ENCODE data around the gene PPM1N. TPM values are rescaled to one million over a fixed set of nuclear protein-coding genes. Genes with fewer than 3 reads are reported as not detected.

PPM1N gene
- total and polyA plus RNA-seq, 2 of the 13 experiments (the other 11 are each of a cell fraction or from before 2014, with no cell fraction given): 0.31 to 1.8 TPM

- peak; percentile 21; the same call in 1 of the 2 replicates for TF ChIP-seq PAXIP1 (CRISPR knock-in tag; conservative IDR thresholded peaks at IDR 0.05)
- no peak for TF ChIP-seq ZFP62 (CRISPR knock-in tag; IDR thresholded peaks at IDR 0.05)
- TF ChIP-seq FLYWCH1 (CRISPR knock-in tag; IDR thresholded peaks at IDR 0.05): no peak
- no peak for TF ChIP-seq ZNF660 (CRISPR knock-in tag; IDR thresholded peaks at IDR 0.05; ENCODE audit: borderline replicate concordance, low read depth)
- no peak for TF ChIP-seq ZHX1 (CRISPR knock-in tag; IDR thresholded peaks at IDR 0.05; ENCODE audit: low read depth)
- TF ChIP-seq RXRA (CRISPR knock-in tag; IDR thresholded peaks at IDR 0.05): no peak
- TF ChIP-seq MXD4 (CRISPR knock-in tag; IDR thresholded peaks at IDR 0.05): 0 out of 2 replicates have a peak, but pooled peaks have one; percentile 28
- no peak for TF ChIP-seq SMAD9 (CRISPR knock-in tag; IDR thresholded peaks at IDR 0.05)
- no peak for TF ChIP-seq ZNF101 (CRISPR knock-in tag; IDR thresholded peaks at IDR 0.05; ENCODE audit: borderline replicate concordance, low read depth)
- TF ChIP-seq HOXA3 (CRISPR knock-in tag; IDR thresholded peaks at IDR 0.05): peak; percentile 87; the same call in 1 of the 2 replicates
- TF ChIP-seq CSRNP1 (CRISPR knock-in tag; IDR thresholded peaks at IDR 0.05): no peak
- no peak for TF ChIP-seq REPIN1 (CRISPR knock-in tag; IDR thresholded peaks at IDR 0.05; ENCODE audit: borderline replicate concordance, low read depth)
- no peak for TF ChIP-seq SCMH1 (CRISPR knock-in tag; IDR thresholded peaks at IDR 0.05; ENCODE audit: borderline replicate concordance)
- TF ChIP-seq GATA4 (IDR thresholded peaks at IDR 0.05; ENCODE audit: borderline replicate concordance, low read depth): 0 out of 2 replicates have a peak, but pooled peaks have one; percentile 13
- peak; percentile 31; the same call in 1 of the 2 replicates for TF ChIP-seq ZFP91 (CRISPR knock-in tag; IDR thresholded peaks at IDR 0.05; ENCODE audit: borderline replicate concordance)
- TF ChIP-seq PHF8 (CRISPR knock-in tag; IDR thresholded peaks at IDR 0.05): peak; percentile 34; the same call in 1 of the 2 replicates
- TF ChIP-seq MNT (IDR thresholded peaks at IDR 0.05): no peak
Measured at GRCh38 chr19:45467456-45468158, 30.6 kb upstream of the PPM1N start, which contains the start of gene FOSB (continued).
